SH-SY5Y (cell line): ENCODE measurements around the gene SDR39U1.

Experiments used
- GATA2 ChIP-seq: IDR thresholded peaks from 2 replicates; pipeline ENCODE4 v1.6.1; 2011; ENCODE audit warnings: mild to moderate bottlenecking, low read depth, low read length
- GATA3 ChIP-seq: IDR thresholded peaks from 2 replicates; pipeline ENCODE4 v1.6.1; 2011; ENCODE audit warnings: low read depth, mild to moderate bottlenecking, low read length, moderate library complexity

DNA sequence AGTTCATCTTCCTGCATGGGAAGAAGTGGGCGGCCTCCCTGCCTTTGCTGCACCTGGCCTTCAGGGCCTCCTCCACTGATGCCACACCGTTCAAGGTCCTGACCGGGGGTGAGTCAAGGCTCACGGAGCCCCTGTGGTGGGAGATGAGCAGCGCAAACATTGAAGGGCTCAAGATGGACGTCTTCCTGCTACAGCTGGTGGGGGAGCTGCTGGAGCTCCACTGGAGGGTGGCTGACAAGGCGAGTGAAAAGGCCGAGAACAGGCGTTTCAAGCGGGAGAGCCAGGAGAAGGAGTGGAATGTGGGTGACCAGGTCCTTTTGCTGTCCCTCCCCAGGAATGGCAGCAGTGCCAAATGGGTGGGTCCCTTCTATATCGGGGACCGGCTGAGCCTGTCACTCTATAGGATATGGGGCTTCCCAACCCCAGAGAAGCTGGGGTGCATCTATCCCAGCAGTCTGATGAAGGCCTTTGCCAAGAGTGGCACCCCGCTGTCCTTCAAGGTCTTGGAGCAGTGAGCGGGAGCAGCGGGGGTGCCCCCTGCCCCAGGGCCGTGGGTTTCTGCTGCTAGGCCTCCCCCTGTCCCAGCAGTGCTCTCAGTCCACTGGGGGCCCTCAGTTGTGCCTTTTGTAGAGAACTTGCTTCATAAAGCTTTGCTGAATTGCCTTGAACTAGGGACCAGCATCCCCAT, 25.5 kb downstream of the SDR39U1 start:
- no peak for TF ChIP-seq GATA3
- no peak for TF ChIP-seq GATA2
